CD4-positive, CD25-positive, alpha-beta regulatory T cell (primary cell): Measurements from ENCODE around the gene APOA5. TPM values are rescaled to one million over a fixed set of nuclear protein-coding genes. Genes with fewer than 3 reads are reported as not detected.
A peak's percentile ranks its signal among the peaks of the same experiment; 100 is the strongest.

ENCODE experiments used
- ATAC-seq, 2 donors: fragments of 150-1000 bp; cut with Tn5 transposase; one replicate each; pipeline ENCODE4 v1.10.0; 2021; ENCODE audit warnings: low read depth in 2 of 2, moderate number of reproducible peaks in 2 of 2, moderate library complexity in 1 of 2
- DNase-seq, 3 donors: peaks; one replicate each; pipeline versions ENCODE4 v3.0.0 to v3.0.0-alpha.2; 2012 to 2022; ENCODE audit warnings: mixed read lengths in 1 of 3
- H3K27ac ChIP-seq: one replicate; pipeline ENCODE4 v1.7.0; 2013; ENCODE audit warnings: mild to moderate bottlenecking, low read length; ENCODE audit not compliant: insufficient read depth, poor library complexity, severe bottlenecking
- H3K27me3 ChIP-seq: one replicate; pipeline ENCODE4 v1.7.0; 2013; ENCODE audit warnings: low read length; ENCODE audit not compliant: control insufficient read depth, insufficient read depth
- H3K36me3 ChIP-seq: one replicate; pipeline ENCODE4 v1.7.0; 2013; ENCODE audit warnings: mild to moderate bottlenecking, low read length, moderate library complexity; ENCODE audit not compliant: control insufficient read depth, insufficient read depth
- H3K4me1 ChIP-seq: 2 replicates; pipeline ENCODE4 v1.7.0; 2013; ENCODE audit warnings: mild to moderate bottlenecking, low read length; ENCODE audit not compliant: insufficient read depth, control insufficient read depth, poor library complexity, severe bottlenecking
- H3K4me3 ChIP-seq: one replicate; pipeline ENCODE4 v1.7.0; 2013; ENCODE audit warnings: low read depth, mild to moderate bottlenecking, low read length, moderate library complexity
- H3K9me3 ChIP-seq, 2 experiments: 1 replicate in 1 of 2; 2 replicates in 1 of 2; pipeline ENCODE4 v1.7.0; 2013; ENCODE audit warnings: low read length in 2 of 2, mild to moderate bottlenecking in 1 of 2, moderate library complexity in 1 of 2; ENCODE audit not compliant: control insufficient read depth in 2 of 2
- H3K27ac Mint-ChIP-seq, 3 donors: one replicate each; pipeline ENCODE4 v1.8.0; 2020 to 2022; ENCODE audit warnings: mild to moderate bottlenecking in 3 of 3, mixed read lengths in 3 of 3, moderate library complexity in 2 of 3
- H3K27me3 Mint-ChIP-seq: one replicate; pipeline ENCODE4 v1.8.0; 2022; ENCODE audit warnings: mild to moderate bottlenecking, mixed read lengths
- H3K36me3 Mint-ChIP-seq: one replicate; pipeline ENCODE4 v1.8.0; 2020; ENCODE audit warnings: mixed read lengths
- H3K4me1 Mint-ChIP-seq, 4 donors: one replicate each; pipeline ENCODE4 v1.8.0; 2020 to 2022; ENCODE audit warnings: mixed read lengths in 4 of 4, mild to moderate bottlenecking in 1 of 4
- H3K4me3 Mint-ChIP-seq, 4 donors: one replicate each; pipeline ENCODE4 v1.8.0; 2020 to 2022; ENCODE audit warnings: mild to moderate bottlenecking in 4 of 4, mixed read lengths in 4 of 4, moderate library complexity in 3 of 4
- H3K9me3 Mint-ChIP-seq, 7 donors: one replicate each; pipeline ENCODE4 v1.8.0; 2020 to 2022; ENCODE audit warnings: mixed read lengths in 7 of 7, mild to moderate bottlenecking in 3 of 7, moderate library complexity in 2 of 7
- polyA plus RNA-seq, 4 donors: library from polyadenylated mRNA; unstranded; fragments of 300-500 nt; fragmentation: Illumina TruSeq; gene quantifications; one replicate each; pipeline ENCODE4 v1.2.3, GENCODE V29; 2021
- total RNA-seq: library from RNA; stranded (reverse); gene quantifications from one replicate; pipeline ENCODE4 v1.2.3, GENCODE V29; 2022

The APOA5 gene
- total and polyA plus RNA-seq, 5 donors from 2014 or later, result not detected

- no peak overlapping the region for H3K27ac ChIP-seq
- no peaks in the 10 kb centered on the region for H3K27me3 Mint-ChIP-seq
- H3K36me3 Mint-ChIP-seq, result no peaks in the 10 kb centered on the region
- H3K27me3 ChIP-seq, result no peaks in the 10 kb centered on the region
- peaks cover 0 to 19% (median 11%) of the 10 kb centered on the region in 4 donors for H3K4me1 Mint-ChIP-seq
- no peaks in the 10 kb centered on the region for H3K9me3 Mint-ChIP-seq
- peaks cover 10% of the 10 kb centered on the region for H3K4me1 ChIP-seq
- ATAC-seq (no peak), DNase-seq (no peak)
- no peak overlapping the region for H3K4me3 Mint-ChIP-seq
- no peaks in the 10 kb centered on the region for H3K9me3 ChIP-seq
- H3K4me3 ChIP-seq, result no peak overlapping the region
- no peak overlapping the region for H3K27ac Mint-ChIP-seq
- H3K36me3 ChIP-seq, result no peaks in the 10 kb centered on the region
Measured at GRCh38 chr11:116831790-116832349, 40.2 kb upstream of the APOA5 start.

GRCh38 chr11:116830184-116830912 lies 38.7 kb upstream of the APOA5 start:
- ATAC-seq (no peak), DNase-seq (no peak)
- no peak overlapping the region for H3K4me3 ChIP-seq
- no peaks in the 10 kb centered on the region for H3K36me3 ChIP-seq
- Mint-ChIP-seq H3K36me3 (no peaks in the 10 kb centered on the region), H3K4me3 (no peak overlapping the region), H3K4me1 (peaks cover 0 to 11% (median 5%) of the 10 kb centered on the region in 4 donors), H3K27me3 (no peaks in the 10 kb centered on the region), H3K9me3 (no peaks in the 10 kb centered on the region), H3K27ac (no peak overlapping the region)
- H3K27me3 ChIP-seq, result no peaks in the 10 kb centered on the region
- H3K27ac ChIP-seq, result no peak overlapping the region
- no peaks in the 10 kb centered on the region for H3K9me3 ChIP-seq
- peaks cover 2% of the 10 kb centered on the region for H3K4me1 ChIP-seq

- H3K27ac ChIP-seq, result no peak within 1 kb of the TSS
- H3K9me3 Mint-ChIP-seq, result no peaks in the 10 kb centered on the region
- no peaks in the 10 kb centered on the region for H3K36me3 Mint-ChIP-seq
- H3K27me3 ChIP-seq, result no peaks in the 10 kb centered on the region
- H3K27ac Mint-ChIP-seq, result no peak within 1 kb of the TSS
- H3K36me3 ChIP-seq, result no peaks in the 10 kb centered on the region
- no peaks in the 10 kb centered on the region for H3K27me3 Mint-ChIP-seq
- no peak for DNase-seq
- H3K9me3 ChIP-seq, result no peaks in the 10 kb centered on the region
- ATAC-seq, result no peak
- H3K4me1 Mint-ChIP-seq, result peaks cover 0 to 4% (median under 1%) of the 10 kb centered on the region in 4 donors
- no peaks in the 10 kb centered on the region for H3K4me1 ChIP-seq
- no peak within 1 kb of the TSS for H3K4me3 ChIP-seq
- H3K4me3 Mint-ChIP-seq, result no peak within 1 kb of the TSS
Measured at GRCh38 chr11:116829525-116830183, 38.0 kb upstream of the APOA5 start, which contains the start of gene APOC3. Gene APOC3, plus strand, starts transcription at chr11:116829907. Its CDS starts 676 bp downstream, at chr11:116830583.

- Mint-ChIP-seq H3K9me3 (no peaks in the 10 kb centered on the region), H3K27ac (no peak overlapping the region), H3K36me3 (no peaks in the 10 kb centered on the region)
Measured at GRCh38 chr11:116828632-116829524, 37.2 kb upstream of the APOA5 start.

GRCh38 chr11:116827461-116827860 lies 35.8 kb upstream of the APOA5 start:
- Mint-ChIP-seq H3K36me3 (no peaks in the 10 kb centered on the region), H3K27ac (peak overlapping the region in 1 of 3 donors; percentile 67), H3K4me1 (no peaks in the 10 kb centered on the region), H3K27me3 (no peaks in the 10 kb centered on the region), H3K9me3 (no peaks in the 10 kb centered on the region), H3K4me3 (no peak overlapping the region)
- no peaks in the 10 kb centered on the region for H3K4me1 ChIP-seq
- H3K27me3 ChIP-seq, result no peaks in the 10 kb centered on the region
- H3K27ac ChIP-seq, result no peak overlapping the region
- H3K9me3 ChIP-seq, result no peaks in the 10 kb centered on the region
- no peak overlapping the region for H3K4me3 ChIP-seq
- ATAC-seq (no peak), DNase-seq (no peak)
- H3K36me3 ChIP-seq, result no peaks in the 10 kb centered on the region

More at GRCh38 chr11:116828632-116829524, 37.2 kb upstream of the APOA5 start:
- Histone ChIP-seq H3K36me3 (no peaks in the 10 kb centered on the region), H3K4me1 (no peaks in the 10 kb centered on the region), H3K27ac (no peak overlapping the region), H3K4me3 (no peak overlapping the region), H3K9me3 (no peaks in the 10 kb centered on the region), H3K27me3 (no peaks in the 10 kb centered on the region)
- Mint-ChIP-seq H3K4me3 (no peak overlapping the region), H3K4me1 (no peaks in the 10 kb centered on the region), H3K27me3 (no peaks in the 10 kb centered on the region)
- DNase-seq (no peak), ATAC-seq (no peak)

- no peaks in the 10 kb centered on the region for H3K27me3 ChIP-seq
- DNase-seq, result no peak
- H3K4me1 Mint-ChIP-seq, result no peaks in the 10 kb centered on the region
- ATAC-seq, result no peak
- no peaks in the 10 kb centered on the region for H3K36me3 Mint-ChIP-seq
- no peaks in the 10 kb centered on the region for H3K9me3 ChIP-seq
- H3K27ac ChIP-seq, result no peak overlapping the region
- H3K27ac Mint-ChIP-seq, result no peak overlapping the region
- no peaks in the 10 kb centered on the region for H3K27me3 Mint-ChIP-seq
- H3K36me3 ChIP-seq, result no peaks in the 10 kb centered on the region
- no peaks in the 10 kb centered on the region for H3K4me1 ChIP-seq
- no peaks in the 10 kb centered on the region for H3K9me3 Mint-ChIP-seq
- H3K4me3 ChIP-seq, result no peak overlapping the region
- H3K4me3 Mint-ChIP-seq, result no peak overlapping the region
Measured at GRCh38 chr11:116826751-116827431, 35.2 kb upstream of the APOA5 start.
